Stimulated activated CD8-positive, alpha-beta memory T cell treated with anti-CD3 and anti-CD28 coated beads, Interleukin-7, amount 100 ng/mL, for 1 hour (primary cell): ENCODE results near the gene FMO1.
"Not testable (repeated sequence)": the region's sequence is repeated elsewhere in the genome, so short reads cannot be mapped to it uniquely, and the experiment has no call there.

Experiments
- DNase-seq, 2 donors: peaks; one replicate each; pipeline ENCODE4 v3.0.0-alpha.2; 2020; ENCODE audit warnings: low read depth in 2 of 2

FMO1 gene

GRCh38 chr1:171236231-171236630, 12.1 kb upstream of the FMO1 start:
- not testable (repeated sequence) for DNase-seq

GRCh38 chr1:171243878-171244277, 4.4 kb upstream of the FMO1 start:
- DNase-seq: no peak

GRCh38 chr1:171245458-171246064, 2.7 kb upstream of the FMO1 start:
- no peak for DNase-seq

- DNase-seq: no peak
Observed at GRCh38 chr1:171247501-171247900, 793 bp upstream of the FMO1 start.

GRCh38 chr1:171248841-171249240, 547 bp downstream of the FMO1 start:
- no peak for DNase-seq

GRCh38 chr1:171250263-171250662, 2.0 kb downstream of the FMO1 start:
- DNase-seq: no peak

GRCh38 chr1:171251042-171251951, 3.0 kb downstream of the FMO1 start:
- no peak for DNase-seq

GRCh38 chr1:171251952-171252300, 3.6 kb downstream of the FMO1 start:
- no peak for DNase-seq

GRCh38 chr1:171252482-171252881, 4.2 kb downstream of the FMO1 start:
- no peak for DNase-seq

- no peak for DNase-seq
Observed at GRCh38 chr1:171254859-171255258, 6.6 kb downstream of the FMO1 start.

GRCh38 chr1:171256940-171257606, 8.8 kb downstream of the FMO1 start:
- no peak for DNase-seq

GRCh38 chr1:171257607-171258076, 9.3 kb downstream of the FMO1 start:
- DNase-seq: no peak

GRCh38 chr1:171258429-171258828, 10.1 kb downstream of the FMO1 start:
- DNase-seq: no peak

- DNase-seq: no peak
Observed at GRCh38 chr1:171258943-171259342, 10.6 kb downstream of the FMO1 start.

GRCh38 chr1:171261336-171261735, 13.0 kb downstream of the FMO1 start:
- no peak for DNase-seq

GRCh38 chr1:171263901-171264300, 15.6 kb downstream of the FMO1 start:
- no peak for DNase-seq

GRCh38 chr1:171265686-171266085, 17.4 kb downstream of the FMO1 start:
- DNase-seq: no peak

GRCh38 chr1:171266930-171267329, 18.6 kb downstream of the FMO1 start:
- no peak for DNase-seq

GRCh38 chr1:171267391-171267790, 19.1 kb downstream of the FMO1 start:
- no peak for DNase-seq

- no peak for DNase-seq
Observed at GRCh38 chr1:171270806-171271205, 22.5 kb downstream of the FMO1 start.

GRCh38 chr1:171277534-171277933, 29.2 kb downstream of the FMO1 start:
- DNase-seq: no peak

- DNase-seq: no peak
Observed at GRCh38 chr1:171279234-171279633, 30.9 kb downstream of the FMO1 start.

GRCh38 chr1:171279678-171280077, 31.4 kb downstream of the FMO1 start:
- no peak for DNase-seq
